Small intestine (tissue), 7 donors: ENCODE results near the gene PHACTR1. TPM values are rescaled to one million over a fixed set of nuclear protein-coding genes. Genes with fewer than 3 reads are reported as not detected.

Source experiments
- DNase-seq, 2 donors: peaks; one replicate each; pipeline versions ENCODE4 v3.0.0 to v3.0.0-alpha.2; 2013
- FAIRE-seq: peaks from 2 replicates; lab custom pipeline; 2012; peaks lifted over from hg19 to GRCh38; lab: Jason Lieb, UNC
- H3K27ac ChIP-seq, 3 donors: one replicate each; pipeline ENCODE4 v1.5.1; 2013; ENCODE audit warnings: low read length in 2 of 3, mild to moderate bottlenecking in 2 of 3, control low read depth in 1 of 3, inconsistent platforms in 1 of 3, low read depth in 1 of 3, moderate library complexity in 1 of 3
- H3K27me3 ChIP-seq, 3 donors: one replicate each; pipeline ENCODE4 v1.6.1; 2013; ENCODE audit warnings: low read length in 3 of 3, inconsistent platforms in 1 of 3; ENCODE audit not compliant: control insufficient read depth in 3 of 3, insufficient read depth in 3 of 3
- H3K36me3 ChIP-seq, 3 donors: one replicate each; pipeline ENCODE4 v1.6.1; 2013; ENCODE audit warnings: low read length in 3 of 3, inconsistent platforms in 1 of 3, low read depth in 1 of 3, mild to moderate bottlenecking in 1 of 3, moderate library complexity in 1 of 3; ENCODE audit not compliant: control insufficient read depth in 3 of 3, insufficient read depth in 2 of 3
- H3K4me1 ChIP-seq, 3 donors: one replicate each; pipeline ENCODE4 v1.6.1; 2013; ENCODE audit warnings: low read length in 2 of 3, inconsistent platforms in 1 of 3, low read depth in 1 of 3, mild to moderate bottlenecking in 1 of 3, moderate library complexity in 1 of 3; ENCODE audit not compliant: control insufficient read depth in 3 of 3, insufficient read depth in 2 of 3
- H3K4me3 ChIP-seq, 3 donors: one replicate each; pipeline ENCODE4 v1.5.1; 2013; ENCODE audit warnings: low read length in 3 of 3, control low read depth in 1 of 3, inconsistent platforms in 1 of 3, low read depth in 1 of 3, mild to moderate bottlenecking in 1 of 3, moderate library complexity in 1 of 3
- H3K9me3 ChIP-seq, 2 donors: one replicate each; pipeline ENCODE4 v1.6.1; 2013; ENCODE audit warnings: low read depth in 1 of 2, low read length in 1 of 2; ENCODE audit not compliant: control insufficient read depth in 2 of 2, insufficient read depth in 1 of 2
- WGBS, 3 donors: extraction: QIAGEN DNeasy Blood & Tissue Kit; methylation state at CpG; one replicate each; pipeline ENCODE4 v1.1.7; 2013; 5-methylcytosine and 5-hydroxymethylcytosine counted together
- polyA plus RNA-seq, 4 donors: library from polyadenylated mRNA; stranded (reverse) in 3 of 4; unstranded in 1 of 4; fragments of 200-250 nt in 3 of 4; fragments of 120-200 nt in 1 of 4; gene quantifications; one replicate each; pipeline versions ENCODE4 v1.2.1 to v1.2.3, GENCODE V29; 2013
- donor health status: healthy with polysubstance abuse.
- donor health status: control.
- donor health status: control.
- donor health status: Bipolar disorder and iron deficiency.
- donor health status: healthy.

Gene PHACTR1
- polyA plus RNA-seq, 4 donors, result 0.67 to 3.8 (median 1.8) TPM

DNA sequence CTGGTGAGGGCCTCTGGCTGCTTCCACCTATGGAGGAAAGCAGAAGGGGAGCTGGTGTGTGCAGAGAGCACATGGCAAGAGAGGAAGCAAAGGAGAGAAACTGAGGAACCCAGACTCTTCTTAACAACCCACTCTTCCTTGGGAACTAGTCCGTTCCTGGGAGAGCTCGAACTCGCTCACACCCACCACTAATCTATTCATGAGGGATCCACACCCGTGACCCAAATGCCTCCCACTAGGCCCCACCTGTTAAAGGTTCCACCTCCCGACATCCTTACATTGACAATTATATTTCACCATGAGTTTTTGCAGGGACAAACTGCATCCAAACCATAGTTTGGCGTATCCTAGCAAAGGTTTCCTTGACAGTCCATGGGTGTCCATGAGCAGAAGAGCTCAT is 488.5 kb downstream of the PHACTR1 start:
- Histone ChIP-seq H3K27ac (no peak overlapping the region), H3K36me3 (no peaks in the 10 kb centered on the region), H3K4me1 (no peaks in the 10 kb centered on the region), H3K9me3 (no peaks in the 10 kb centered on the region), H3K4me3 (no peak overlapping the region), H3K27me3 (no peaks in the 10 kb centered on the region)
- WGBS, 3 donors, result 94 to 98% (median 96%) methylated on average over 6 of the region's 6 CpGs
- no peak for FAIRE-seq
- no peak for DNase-seq

DNA sequence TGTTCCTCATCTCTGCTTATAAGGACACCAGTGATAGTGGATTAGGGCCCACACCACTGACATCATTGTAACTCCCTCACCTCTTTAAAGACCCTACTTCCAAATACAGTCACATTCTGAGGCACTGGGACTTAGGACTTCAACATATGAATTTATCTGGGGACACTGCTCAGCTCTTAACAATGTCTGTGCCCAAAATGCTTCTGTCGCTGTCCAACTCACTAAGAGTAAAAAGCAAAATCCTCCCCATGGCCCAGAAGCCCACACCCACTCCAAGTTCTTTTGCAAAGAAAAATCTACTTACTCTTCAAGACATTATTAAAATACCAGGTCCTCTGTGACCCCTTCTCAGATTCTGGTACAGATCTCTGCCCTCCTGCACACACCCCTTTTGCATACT is 495.5 kb downstream of the PHACTR1 start:
- no peak for FAIRE-seq
- Histone ChIP-seq H3K4me3 (no peak overlapping the region), H3K36me3 (no peaks in the 10 kb centered on the region), H3K4me1 (peaks cover 0 to 4% (median under 1%) of the 10 kb centered on the region in 3 donors), H3K27me3 (no peaks in the 10 kb centered on the region), H3K27ac (no peak overlapping the region), H3K9me3 (no peaks in the 10 kb centered on the region)
- DNase-seq, result no peak
- 92 to 99% (median 95%) methylated on average over 1 of the region's 1 CpG for WGBS, 3 donors

DNA sequence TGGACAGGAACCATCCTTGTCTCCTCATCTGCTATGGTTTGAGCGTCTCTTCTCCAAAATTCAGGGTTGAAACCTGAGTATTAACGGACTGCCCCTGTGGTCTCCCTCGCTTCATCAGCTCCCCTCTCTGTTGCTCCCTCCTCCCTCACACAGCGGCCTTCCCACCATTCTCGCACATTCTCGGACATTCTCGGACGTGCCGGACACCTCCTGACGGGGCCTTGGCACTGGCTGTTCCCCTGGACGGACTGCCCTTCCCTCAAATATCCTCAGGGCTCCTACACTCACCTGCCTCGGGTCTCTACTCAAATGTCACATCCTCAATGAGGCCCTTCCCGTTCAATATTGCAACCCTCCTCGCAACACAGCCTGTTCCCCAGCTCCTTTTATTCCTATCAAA is 496.0 kb downstream of the PHACTR1 start:
- Histone ChIP-seq H3K27me3 (no peaks in the 10 kb centered on the region), H3K9me3 (no peaks in the 10 kb centered on the region), H3K4me1 (peaks cover 0 to 4% (median 4%) of the 10 kb centered on the region in 3 donors), H3K4me3 (no peak overlapping the region), H3K27ac (no peak overlapping the region), H3K36me3 (no peaks in the 10 kb centered on the region)
- FAIRE-seq, result no peak
- 93 to 95% (median 95%) methylated on average over 14 of the region's 14 CpGs for WGBS, 3 donors
- DNase-seq, result no peak

DNA sequence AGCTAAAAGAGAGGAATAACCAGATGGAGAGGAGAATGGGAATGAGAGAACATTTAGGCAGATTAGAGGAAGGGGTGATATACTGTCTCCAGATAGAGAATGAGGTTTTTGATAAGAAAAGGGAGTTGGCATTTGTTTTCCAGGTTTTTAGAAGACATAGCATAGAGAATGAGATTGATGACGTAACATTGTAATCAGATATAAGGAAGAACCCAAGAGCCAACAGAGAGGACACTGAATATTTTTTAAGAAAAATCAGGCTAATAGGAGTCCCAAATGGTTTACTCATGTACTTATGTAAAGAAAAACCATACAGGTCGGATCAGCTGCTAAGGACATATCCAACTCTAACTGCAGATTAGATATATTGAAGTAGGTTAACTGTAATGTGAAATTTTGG is 498.8 kb downstream of the PHACTR1 start:
- FAIRE-seq, result no peak

DNA sequence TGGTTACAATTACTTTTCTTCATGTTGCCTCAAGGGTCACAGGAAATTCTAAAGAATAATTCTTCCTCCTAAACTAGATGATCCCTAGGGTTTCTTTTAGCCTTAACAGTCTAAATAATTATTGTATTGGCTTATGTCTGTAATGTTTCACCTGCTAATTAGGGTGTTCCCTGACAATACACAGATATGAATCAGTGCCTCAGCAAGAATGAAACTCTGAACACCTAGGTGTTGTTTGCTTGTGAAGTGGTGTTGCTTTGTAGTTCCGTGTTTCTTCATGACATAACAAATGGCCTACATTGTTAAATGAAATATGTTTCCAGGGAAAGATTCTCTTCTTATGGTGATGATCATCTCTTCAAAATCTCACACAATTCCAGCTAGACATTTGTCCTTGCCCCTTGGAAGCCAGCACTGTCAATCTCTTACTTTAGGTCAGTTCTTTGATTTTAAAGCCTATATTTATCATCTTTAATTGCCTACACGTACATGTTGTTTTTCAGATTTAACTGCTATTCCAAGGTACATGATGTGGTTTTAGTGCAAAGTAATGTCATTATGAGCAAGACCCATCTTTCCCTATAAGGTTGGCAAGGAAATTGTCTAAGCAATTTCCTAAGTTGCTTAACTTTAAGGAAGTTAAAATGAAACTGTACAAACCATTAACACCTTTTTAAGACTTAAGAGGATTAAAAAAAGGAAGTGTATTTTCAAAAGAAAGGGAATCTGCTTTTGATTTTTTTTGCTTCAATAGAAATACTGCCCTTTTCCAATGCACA is 499.9 kb downstream of the PHACTR1 start:
- DNase-seq, result peak; percentile 5 to 31
- WGBS, 3 donors, result 9 to 41% (median 31%) methylated on average over 2 of the region's 2 CpGs

More for the DNA sequence above, 498.8 kb downstream of the PHACTR1 start:
- no peak for DNase-seq
- Histone ChIP-seq H3K36me3 (no peaks in the 10 kb centered on the region), H3K27ac (no peak overlapping the region), H3K27me3 (no peaks in the 10 kb centered on the region), H3K4me1 (peaks cover 0 to 10% (median 4%) of the 10 kb centered on the region in 3 donors), H3K4me3 (no peak overlapping the region), H3K9me3 (no peaks in the 10 kb centered on the region)
- 88 to 96% (median 90%) methylated on average over 2 of the region's 2 CpGs for WGBS, 3 donors

DNA sequence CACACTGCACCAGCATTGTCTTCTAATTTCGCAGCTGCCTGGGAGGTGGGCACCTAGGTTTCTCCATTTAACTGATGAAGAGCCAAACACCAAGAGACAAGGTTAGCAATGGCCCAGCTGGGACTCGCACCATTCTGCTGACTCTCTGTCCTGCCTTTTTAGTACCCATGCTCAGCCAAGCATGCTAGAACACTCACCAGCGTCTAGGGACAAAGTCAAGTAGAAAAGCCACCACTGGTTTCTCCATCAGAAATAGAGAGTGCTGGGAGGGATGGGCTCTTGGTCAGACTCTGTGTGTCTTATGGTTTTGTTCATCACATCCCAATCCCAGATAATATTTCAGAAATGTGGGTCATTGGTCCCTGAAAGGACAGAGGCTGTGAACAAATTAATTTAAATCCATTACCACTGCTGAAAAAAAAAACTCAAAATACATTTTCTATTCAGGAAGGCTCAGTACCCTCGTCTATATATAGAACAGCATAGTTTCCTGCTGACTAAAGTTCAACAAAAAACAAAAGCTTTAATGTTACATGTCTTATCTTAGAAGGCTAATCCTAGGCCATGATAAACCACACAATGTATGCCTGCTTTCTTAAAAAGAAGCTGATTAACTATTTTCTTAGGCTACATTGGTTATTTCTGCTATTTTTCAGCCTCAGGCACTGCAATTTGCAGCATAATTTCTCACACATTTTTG is 500.8 kb downstream of the PHACTR1 start:
- H3K36me3 ChIP-seq, result peaks cover 0 to under 1% (median 0%) of the 10 kb centered on the region in 3 donors
- peak overlapping the region in 1 of 3 donors; percentile 52 for H3K27ac ChIP-seq
- no peaks in the 10 kb centered on the region for H3K27me3 ChIP-seq
- DNase-seq (peak; percentile 27 to 42), FAIRE-seq (no peak)
- H3K4me3 ChIP-seq, result no peak overlapping the region
- no peaks in the 10 kb centered on the region for H3K9me3 ChIP-seq
- WGBS, 3 donors, result 28 to 45% (median 40%) methylated on average over 4 of the region's 4 CpGs
- peaks cover 0 to 10% (median 4%) of the 10 kb centered on the region in 3 donors for H3K4me1 ChIP-seq

More for the DNA sequence above, 499.9 kb downstream of the PHACTR1 start:
- H3K9me3 ChIP-seq, result no peaks in the 10 kb centered on the region
- peaks cover 0 to 10% (median 4%) of the 10 kb centered on the region in 3 donors for H3K4me1 ChIP-seq
- FAIRE-seq, result no peak
- H3K4me3 ChIP-seq, result no peak overlapping the region
- no peaks in the 10 kb centered on the region for H3K27me3 ChIP-seq
- no peaks in the 10 kb centered on the region for H3K36me3 ChIP-seq
- no peak overlapping the region for H3K27ac ChIP-seq

DNA sequence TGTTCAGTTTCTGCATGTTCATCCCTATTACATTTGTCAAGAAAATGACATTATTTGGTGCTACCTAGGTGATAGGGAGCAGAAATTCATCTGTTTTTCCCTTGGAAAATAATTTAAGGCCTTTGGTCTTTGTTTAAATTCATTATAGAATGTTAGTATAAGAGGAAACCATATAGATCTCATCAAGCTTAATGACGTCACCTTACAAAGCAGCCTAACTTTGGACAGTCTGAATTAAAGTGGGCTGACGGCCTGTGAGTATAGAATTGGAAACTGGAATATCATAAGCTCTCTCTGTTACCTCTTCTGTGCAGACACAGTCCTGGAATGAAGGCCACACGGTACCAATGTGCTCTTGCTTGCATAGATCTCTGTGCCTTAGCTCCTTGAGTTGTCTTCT is 503.7 kb downstream of the PHACTR1 start:
- no peaks in the 10 kb centered on the region for H3K27me3 ChIP-seq
- H3K4me1 ChIP-seq, result peaks cover 0 to 10% (median 4%) of the 10 kb centered on the region in 3 donors
- DNase-seq (no peak), FAIRE-seq (no peak)
- WGBS, 3 donors, result 81 to 93% (median 84%) methylated on average over 3 of the region's 3 CpGs
- H3K9me3 ChIP-seq, result no peaks in the 10 kb centered on the region
- no peak overlapping the region for H3K4me3 ChIP-seq
- H3K36me3 ChIP-seq, result peaks cover 0 to 3% (median 0%) of the 10 kb centered on the region in 3 donors
- H3K27ac ChIP-seq, result no peak overlapping the region

DNA sequence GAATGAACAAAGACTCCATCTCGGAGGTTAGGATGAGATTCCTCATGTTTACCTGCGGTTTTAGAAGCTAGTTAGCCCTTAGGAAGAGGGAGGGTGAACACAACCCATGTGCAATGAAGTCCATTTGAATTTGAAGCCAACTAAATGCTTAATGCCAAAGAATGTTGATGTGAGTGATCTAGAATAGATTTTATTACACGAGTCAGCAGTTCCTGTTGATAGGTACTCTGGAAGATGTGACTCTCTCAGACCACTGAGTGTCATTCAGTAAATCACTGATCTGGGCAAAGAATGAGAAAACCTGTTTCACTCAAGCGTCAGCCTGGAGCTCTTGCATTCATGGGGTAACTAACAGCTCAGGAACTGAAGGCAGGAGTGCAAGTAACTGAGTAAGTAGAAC is 505.5 kb downstream of the PHACTR1 start:
- no peak overlapping the region for H3K27ac ChIP-seq
- FAIRE-seq (no peak), DNase-seq (no peak)
- no peak overlapping the region for H3K4me3 ChIP-seq
- 73 to 91% (median 84%) methylated on average over 4 of the region's 4 CpGs for WGBS, 3 donors
- no peaks in the 10 kb centered on the region for H3K9me3 ChIP-seq
- H3K36me3 ChIP-seq, result peaks cover 0 to 3% (median 0%) of the 10 kb centered on the region in 3 donors
- peaks cover 0 to 6% (median 4%) of the 10 kb centered on the region in 3 donors for H3K4me1 ChIP-seq
- H3K27me3 ChIP-seq, result no peaks in the 10 kb centered on the region
